ENCODE results near the gene HMX3.

GRCh38 chr10:123144697-123145541, 9.1 kb downstream of the HMX3 start:
- no peak for TF ChIP-seq CTCF (IDR thresholded peaks at IDR 0.05)
- no peak for TF ChIP-seq POLR2AphosphoS5 (IDR thresholded peaks at IDR 0.05)
